Activated naive CD4-positive, alpha-beta T cell treated with anti-CD3 and anti-CD28 coated beads for 36 hours (primary cell): ENCODE measurements around the gene PRSS2. TPM values are rescaled to one million over a fixed set of nuclear protein-coding genes. Genes with fewer than 3 reads are reported as not detected.

ENCODE experiments used
- CTCF ChIA-PET: fragments of 350-600 bp; sonication (Branson Sonifier 250); formaldehyde crosslinking; loops from one replicate; lab custom pipeline; 2021; ENCODE audit warnings: antibody characterized with exemption; lab: Charles Lee
- DNase-seq: peaks from one replicate; pipeline ENCODE4 v3.0.0-alpha.2; 2020
- H3K27ac Mint-ChIP-seq: one replicate; pipeline ENCODE4 v1.8.0; 2021; ENCODE audit warnings: mild to moderate bottlenecking, mixed read lengths
- H3K27me3 Mint-ChIP-seq: one replicate; pipeline ENCODE4 v1.8.0; 2021; ENCODE audit warnings: low read depth, mixed read lengths
- H3K36me3 Mint-ChIP-seq: one replicate; pipeline ENCODE4 v1.8.0; 2021; ENCODE audit warnings: low read depth, mixed read lengths
- H3K4me1 Mint-ChIP-seq: one replicate; pipeline ENCODE4 v1.8.0; 2021; ENCODE audit warnings: low read depth, mixed read lengths
- H3K4me3 Mint-ChIP-seq: one replicate; pipeline ENCODE4 v1.8.0; 2021; ENCODE audit warnings: mild to moderate bottlenecking, moderate library complexity, mixed read lengths
- H3K9me3 Mint-ChIP-seq: one replicate; pipeline ENCODE4 v1.8.0; 2021; ENCODE audit warnings: mixed read lengths
- intact Hi-C: fragments of 100-400 bp; cut with micrococcal nuclease; formaldehyde crosslinking; loops from one replicate; pipeline ENCODE4 v1.15.1; 2023
- total RNA-seq, 2 experiments: library from RNA; stranded (reverse); gene quantifications; one replicate each; pipeline ENCODE4 v1.2.3, GENCODE V29; 2021

PRSS2 gene
- total RNA-seq, 2 experiments from 2014 or later: 0.50 TPM; not detected in 1

- intact Hi-C loops: no loop called here
- Mint-ChIP-seq H3K27ac (peak overlapping the region; percentile 99), H3K4me3 (peak overlapping the region; percentile 88), H3K4me1 (peaks cover 36% of the 10 kb centered on the region), H3K36me3 (peaks cover 74% of the 10 kb centered on the region), H3K27me3 (no peaks in the 10 kb centered on the region), H3K9me3 (no peaks in the 10 kb centered on the region)
- DNase-seq: no peak
- CTCF ChIA-PET: interaction anchor here (1.3 to 21.5 kb wide), 3 partner anchors 8 to 78 kb away, joined by 3 to 382 read pairs (median 33); no protein-coding TSS in a partner anchor
These were observed 19.8 kb downstream of the PRSS2 start for GRCh38 chr7:142790555-142790954.

GRCh38 chr7:142791502-142791901, 20.7 kb downstream of the PRSS2 start:
- Mint-ChIP-seq H3K36me3 (peaks cover 80% of the 10 kb centered on the region), H3K4me1 (peaks cover 36% of the 10 kb centered on the region), H3K27ac (peak overlapping the region; percentile 99), H3K4me3 (peak overlapping the region; percentile 88), H3K27me3 (no peaks in the 10 kb centered on the region), H3K9me3 (no peaks in the 10 kb centered on the region)
- intact Hi-C loops: no loop called here
- CTCF ChIA-PET: interaction anchor here (1.3 to 21.5 kb wide), 3 partner anchors 8 to 79 kb away, joined by 3 to 382 read pairs (median 6); no protein-coding TSS in a partner anchor
- no peak for DNase-seq

GRCh38 chr7:142792129-142792528, 21.4 kb downstream of the PRSS2 start:
- intact Hi-C loops: no loop called here
- no peak for DNase-seq

GRCh38 chr7:142792593-142792992, 21.8 kb downstream of the PRSS2 start:
- CTCF ChIA-PET: interaction anchor here (2.0 to 21.5 kb wide), 2 partner anchors 9 to 17 kb away, joined by 6 to 382 read pairs; no protein-coding TSS in a partner anchor
- peak overlapping the region; percentile 99 for H3K27ac Mint-ChIP-seq
- peaks cover 36% of the 10 kb centered on the region for H3K4me1 Mint-ChIP-seq
- peaks cover 81% of the 10 kb centered on the region for H3K36me3 Mint-ChIP-seq
- H3K4me3 Mint-ChIP-seq: peak overlapping the region; percentile 88
- DNase-seq: no peak
- no peaks in the 10 kb centered on the region for H3K9me3 Mint-ChIP-seq
- intact Hi-C loops: no loop called here
- no peaks in the 10 kb centered on the region for H3K27me3 Mint-ChIP-seq

More at GRCh38 chr7:142792129-142792528, 21.4 kb downstream of the PRSS2 start:
- Mint-ChIP-seq H3K4me1 (peaks cover 36% of the 10 kb centered on the region), H3K36me3 (peaks cover 81% of the 10 kb centered on the region), H3K9me3 (no peaks in the 10 kb centered on the region), H3K27me3 (no peaks in the 10 kb centered on the region), H3K4me3 (peak overlapping the region; percentile 88), H3K27ac (peak overlapping the region; percentile 99)
- CTCF ChIA-PET: interaction anchor here (2.0 to 21.5 kb wide), 2 partner anchors 9 to 17 kb away, joined by 6 to 382 read pairs; no protein-coding TSS in a partner anchor

GRCh38 chr7:142793156-142793555, 22.4 kb downstream of the PRSS2 start:
- no peak for DNase-seq
- intact Hi-C loops: no loop called here
- Mint-ChIP-seq H3K4me3 (peak overlapping the region; percentile 88), H3K36me3 (peaks cover 81% of the 10 kb centered on the region), H3K9me3 (no peaks in the 10 kb centered on the region), H3K27me3 (no peaks in the 10 kb centered on the region), H3K4me1 (peaks cover 36% of the 10 kb centered on the region), H3K27ac (peak overlapping the region; percentile 99)
- CTCF ChIA-PET: interaction anchor here (0.7 to 21.5 kb wide), 3 partner anchors 10 to 80 kb away, joined by 3 to 382 read pairs (median 6); no protein-coding TSS in a partner anchor

- peaks cover 81% of the 10 kb centered on the region for H3K36me3 Mint-ChIP-seq
- no peaks in the 10 kb centered on the region for H3K27me3 Mint-ChIP-seq
- H3K4me3 Mint-ChIP-seq: peak overlapping the region; percentile 88
- H3K4me1 Mint-ChIP-seq: peaks cover 48% of the 10 kb centered on the region
- H3K9me3 Mint-ChIP-seq: no peaks in the 10 kb centered on the region
- intact Hi-C loops: loop anchor here (2.0 kb wide), 1 partner anchor 13 kb away; no protein-coding TSS in a partner anchor
- CTCF ChIA-PET: interaction anchor here (0.7 to 21.5 kb wide), 3 partner anchors 8 to 301 kb away, joined by 3 to 382 read pairs (median 4); no protein-coding TSS in a partner anchor
- peak; percentile 82 for DNase-seq
- H3K27ac Mint-ChIP-seq: peak overlapping the region; percentile 99
These were observed 24.6 kb downstream of the PRSS2 start for GRCh38 chr7:142795339-142795863.

- CTCF ChIA-PET: interaction anchor here (0.7 to 21.5 kb wide), 4 partner anchors 8 to 302 kb away, joined by 3 to 382 read pairs (median 12); no protein-coding TSS in a partner anchor
- peak overlapping the region; percentile 99 for H3K27ac Mint-ChIP-seq
- no peaks in the 10 kb centered on the region for H3K27me3 Mint-ChIP-seq
- H3K4me3 Mint-ChIP-seq: peak overlapping the region; percentile 88
- H3K4me1 Mint-ChIP-seq: peaks cover 55% of the 10 kb centered on the region
- intact Hi-C loops: no loop called here
- DNase-seq: no peak
- H3K36me3 Mint-ChIP-seq: peaks cover 82% of the 10 kb centered on the region
- no peaks in the 10 kb centered on the region for H3K9me3 Mint-ChIP-seq
These were observed 25.3 kb downstream of the PRSS2 start for GRCh38 chr7:142796001-142796500.

- Mint-ChIP-seq H3K27ac (peak overlapping the region; percentile 99), H3K4me1 (peaks cover 59% of the 10 kb centered on the region), H3K9me3 (no peaks in the 10 kb centered on the region), H3K4me3 (peak overlapping the region; percentile 88), H3K27me3 (no peaks in the 10 kb centered on the region), H3K36me3 (peaks cover 81% of the 10 kb centered on the region)
- CTCF ChIA-PET: interaction anchor here (0.8 to 21.5 kb wide), 6 partner anchors 7 to 476 kb away, joined by 3 to 382 read pairs (median 12); no protein-coding TSS in a partner anchor
- DNase-seq: no peak
- intact Hi-C loops: no loop called here
These were observed 26.0 kb downstream of the PRSS2 start for GRCh38 chr7:142796501-142797390.

- H3K4me3 Mint-ChIP-seq: peak overlapping the region; percentile 88
- no peak for DNase-seq
- peaks cover 63% of the 10 kb centered on the region for H3K4me1 Mint-ChIP-seq
- H3K27me3 Mint-ChIP-seq: no peaks in the 10 kb centered on the region
- intact Hi-C loops: loop anchor here (1.0 kb wide), 1 partner anchor 12 kb away; no protein-coding TSS in a partner anchor
- H3K9me3 Mint-ChIP-seq: no peaks in the 10 kb centered on the region
- peak overlapping the region; percentile 99 for H3K27ac Mint-ChIP-seq
- peaks cover 82% of the 10 kb centered on the region for H3K36me3 Mint-ChIP-seq
- CTCF ChIA-PET: interaction anchor here (1.0 to 21.5 kb wide), 8 partner anchors 8 to 477 kb away, joined by 3 to 382 read pairs (median 4); no protein-coding TSS in a partner anchor
These were observed 26.9 kb downstream of the PRSS2 start for GRCh38 chr7:142797391-142798377.

GRCh38 chr7:142798451-142799436, 28.0 kb downstream of the PRSS2 start:
- DNase-seq: peak; percentile 58
- intact Hi-C loops: loop anchor here (1.0 kb wide), 1 partner anchor 13 kb away; no protein-coding TSS in a partner anchor
- H3K27me3 Mint-ChIP-seq: no peaks in the 10 kb centered on the region
- peaks cover 82% of the 10 kb centered on the region for H3K36me3 Mint-ChIP-seq
- peaks cover 63% of the 10 kb centered on the region for H3K4me1 Mint-ChIP-seq
- H3K4me3 Mint-ChIP-seq: peak overlapping the region; percentile 88
- H3K9me3 Mint-ChIP-seq: no peaks in the 10 kb centered on the region
- CTCF ChIA-PET: interaction anchor here (0.6 to 21.5 kb wide), 10 partner anchors 9 to 263 kb away, joined by 3 to 382 read pairs (median 4); no protein-coding TSS in a partner anchor
- H3K27ac Mint-ChIP-seq: peak overlapping the region; percentile 99
